NCI-H1694 (cell line): ENCODE results near the gene EZR.
"Not testable (repeated sequence)": the region's sequence is repeated elsewhere in the genome, so short reads cannot be mapped to it uniquely, and the experiment has no call there.

Experiments
- DNase-seq: peaks from one replicate; lab custom pipeline; 2025; lab: John Stamatoyannopoulos, UW

The EZR gene

GRCh38 chr6:158841358-158841757 lies 22.2 kb upstream of the EZR start:
- no peak for DNase-seq

GRCh38 chr6:158840465-158840864 lies 21.3 kb upstream of the EZR start:
- no peak for DNase-seq

- no peak for DNase-seq
Observed at GRCh38 chr6:158839796-158840195, 20.6 kb upstream of the EZR start.

- not testable (repeated sequence) for DNase-seq
Observed at GRCh38 chr6:158838790-158839189, 19.6 kb upstream of the EZR start.

GRCh38 chr6:158837684-158838625 lies 18.8 kb upstream of the EZR start:
- no peak for DNase-seq

- DNase-seq, result no peak
Observed at GRCh38 chr6:158836625-158837311, 17.6 kb upstream of the EZR start.

- DNase-seq, result no peak
Observed at GRCh38 chr6:158835616-158836221, 16.6 kb upstream of the EZR start.

GRCh38 chr6:158834675-158835385 lies 15.7 kb upstream of the EZR start:
- DNase-seq, result no peak

- DNase-seq, result not testable (repeated sequence)
Observed at GRCh38 chr6:158832807-158833206, 13.6 kb upstream of the EZR start.

- DNase-seq, result no peak
Observed at GRCh38 chr6:158832026-158832425, 12.9 kb upstream of the EZR start.

GRCh38 chr6:158831571-158831970 lies 12.4 kb upstream of the EZR start:
- no peak for DNase-seq

GRCh38 chr6:158830736-158831135 lies 11.6 kb upstream of the EZR start:
- no peak for DNase-seq

- no peak for DNase-seq
Observed at GRCh38 chr6:158828807-158829206, 9.6 kb upstream of the EZR start.

GRCh38 chr6:158826819-158827501 lies 7.8 kb upstream of the EZR start:
- no peak for DNase-seq

- no peak for DNase-seq
Observed at GRCh38 chr6:158825951-158826306, 6.8 kb upstream of the EZR start.

- no peak for DNase-seq
Observed at GRCh38 chr6:158825038-158825950, 6.1 kb upstream of the EZR start.

- DNase-seq, result not testable (repeated sequence)
Observed at GRCh38 chr6:158823616-158824015, 4.4 kb upstream of the EZR start.

- no peak for DNase-seq
Observed at GRCh38 chr6:158819977-158820622, 932 bp upstream of the EZR start.

GRCh38 chr6:158818581-158819212 lies 471 bp downstream of the EZR start:
- no peak for DNase-seq
